Omental fat pad (tissue), 4 donors: ENCODE data around the gene PRICKLE2. TPM values are rescaled to one million over a fixed set of nuclear protein-coding genes. Genes with fewer than 3 reads are reported as not detected.

Source experiments
- ATAC-seq: fragments of 150-250 bp; one replicate; pipeline ENCODE4 v1.9.1; 2016; ENCODE audit warnings: mild to moderate bottlenecking, moderate library complexity; ENCODE audit not compliant: low FRiP score
- DNase-seq: peaks from one replicate; pipeline ENCODE4 v3.0.0-alpha.2; 2019; ENCODE audit warnings: low spot score
- total RNA-seq, 4 donors: library from RNA; depleted of rRNA; stranded (reverse); fragments of >200 nt; gene quantifications; one replicate each; pipeline ENCODE4 v1.1.0, GENCODE V29; 2016
- TF ChIP-seq, protein P1 (sequence below), 3 donors: fragments of 450-650 bp; IDR thresholded peaks; one replicate each; pipeline ENCODE4 v1.5.1; 2016 to 2017; ENCODE audit warnings: antibody characterized with exemption in 3 of 3, mild to moderate bottlenecking in 3 of 3, moderate library complexity in 2 of 3

The PRICKLE2 gene
- total RNA-seq, 4 donors from 2014 or later = 56.1 to 88.4 (median 81.3) TPM

DNA sequence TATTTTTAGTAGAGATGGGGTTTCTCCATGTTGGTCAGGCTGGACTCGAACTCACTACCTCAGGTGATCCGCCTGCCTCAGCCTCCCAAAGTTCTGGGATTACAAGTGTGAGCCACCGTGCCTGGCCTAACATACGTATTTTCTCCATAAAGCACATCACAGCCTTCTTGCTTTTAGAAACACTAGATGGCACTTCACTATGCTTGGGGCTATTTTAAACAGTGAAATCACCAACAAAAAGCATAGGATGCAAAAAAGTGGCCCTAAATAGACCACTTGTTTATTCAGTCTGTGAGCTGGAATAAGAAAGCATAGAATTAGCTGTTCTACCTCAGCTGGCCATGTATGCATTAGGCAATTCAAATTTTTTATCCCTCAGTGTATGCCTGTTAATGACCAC is 46.0 kb downstream of the PRICKLE2 start:
- ATAC-seq = no peak
- TF ChIP-seq, protein P1, sequence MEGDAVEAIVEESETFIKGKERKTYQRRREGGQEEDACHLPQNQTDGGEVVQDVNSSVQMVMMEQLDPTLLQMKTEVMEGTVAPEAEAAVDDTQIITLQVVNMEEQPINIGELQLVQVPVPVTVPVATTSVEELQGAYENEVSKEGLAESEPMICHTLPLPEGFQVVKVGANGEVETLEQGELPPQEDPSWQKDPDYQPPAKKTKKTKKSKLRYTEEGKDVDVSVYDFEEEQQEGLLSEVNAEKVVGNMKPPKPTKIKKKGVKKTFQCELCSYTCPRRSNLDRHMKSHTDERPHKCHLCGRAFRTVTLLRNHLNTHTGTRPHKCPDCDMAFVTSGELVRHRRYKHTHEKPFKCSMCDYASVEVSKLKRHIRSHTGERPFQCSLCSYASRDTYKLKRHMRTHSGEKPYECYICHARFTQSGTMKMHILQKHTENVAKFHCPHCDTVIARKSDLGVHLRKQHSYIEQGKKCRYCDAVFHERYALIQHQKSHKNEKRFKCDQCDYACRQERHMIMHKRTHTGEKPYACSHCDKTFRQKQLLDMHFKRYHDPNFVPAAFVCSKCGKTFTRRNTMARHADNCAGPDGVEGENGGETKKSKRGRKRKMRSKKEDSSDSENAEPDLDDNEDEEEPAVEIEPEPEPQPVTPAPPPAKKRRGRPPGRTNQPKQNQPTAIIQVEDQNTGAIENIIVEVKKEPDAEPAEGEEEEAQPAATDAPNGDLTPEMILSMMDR (IDR thresholded peaks at IDR 0.05) = no peak
- DNase-seq = no peak

DNA sequence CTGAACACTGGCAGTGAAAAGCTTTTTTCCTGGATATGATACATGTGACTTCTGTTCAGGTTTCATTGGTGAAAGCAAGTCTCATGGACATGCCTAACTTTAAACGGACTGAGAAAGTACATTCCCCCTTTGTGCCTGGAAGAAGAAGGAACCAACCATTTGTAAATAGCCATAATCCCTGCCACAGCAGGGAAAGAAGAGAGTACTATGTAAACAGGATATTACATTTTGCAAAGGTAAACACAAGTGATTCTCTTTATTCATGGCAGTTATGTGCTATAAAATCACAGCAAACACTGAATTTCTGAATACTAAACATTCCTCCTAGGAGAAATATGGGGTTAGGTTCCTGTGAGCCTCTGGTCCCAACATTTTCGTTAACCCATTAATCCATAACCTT is 46.8 kb downstream of the PRICKLE2 start:
- TF ChIP-seq, protein P1 (IDR thresholded peaks at IDR 0.05) = no peak
- DNase-seq = no peak
- no peak for ATAC-seq

DNA sequence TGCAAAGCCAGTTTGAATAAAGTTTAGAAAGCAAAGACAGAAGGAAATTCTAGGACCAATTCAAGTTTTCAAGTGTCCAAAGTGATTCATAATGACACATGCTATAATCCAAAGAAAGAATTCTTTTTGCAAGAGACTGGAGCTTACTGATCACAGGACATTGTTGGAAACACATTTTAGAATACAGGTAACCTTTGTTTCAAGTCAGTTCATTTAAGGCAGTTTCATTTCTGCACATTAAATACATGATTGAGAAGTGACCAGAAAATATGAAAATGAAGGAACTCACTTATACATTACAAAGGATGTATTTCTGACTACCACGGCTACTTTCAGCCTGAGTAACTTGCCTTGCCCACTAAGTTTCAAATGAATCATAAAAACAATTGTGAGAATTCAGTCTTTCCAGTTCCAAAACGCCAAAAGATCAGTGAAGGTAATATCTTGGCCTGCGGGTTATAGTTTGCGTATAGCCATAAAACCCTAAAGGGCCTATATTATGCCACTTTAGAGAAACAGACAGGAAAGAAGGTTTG is 48.7 kb downstream of the PRICKLE2 start:
- TF ChIP-seq, protein P1 (IDR thresholded peaks at IDR 0.05) = no peak
- DNase-seq = no peak
- no peak for ATAC-seq

DNA sequence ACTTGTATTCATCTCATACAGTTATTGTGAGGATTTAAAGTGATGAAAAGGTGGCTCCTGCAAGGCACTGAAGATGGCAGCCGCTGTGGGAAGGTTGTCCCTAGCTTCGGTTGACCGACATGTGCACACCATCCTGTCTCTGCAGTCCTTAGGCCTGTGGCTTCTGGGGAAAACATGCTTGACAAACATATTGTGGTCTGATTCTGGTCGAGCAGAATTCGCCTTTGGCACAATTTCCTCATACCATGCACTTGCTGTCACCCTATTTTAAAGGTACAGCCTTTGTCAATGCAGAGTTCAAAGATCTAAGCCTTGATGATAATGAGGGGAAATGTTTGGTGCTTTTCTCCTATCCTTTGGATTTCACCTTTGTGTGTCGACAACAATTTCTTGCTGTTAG is 50.9 kb downstream of the PRICKLE2 start:
- TF ChIP-seq, protein P1 (IDR thresholded peaks at IDR 0.05) = no peak
- ATAC-seq (no peak), DNase-seq (no peak)

DNA sequence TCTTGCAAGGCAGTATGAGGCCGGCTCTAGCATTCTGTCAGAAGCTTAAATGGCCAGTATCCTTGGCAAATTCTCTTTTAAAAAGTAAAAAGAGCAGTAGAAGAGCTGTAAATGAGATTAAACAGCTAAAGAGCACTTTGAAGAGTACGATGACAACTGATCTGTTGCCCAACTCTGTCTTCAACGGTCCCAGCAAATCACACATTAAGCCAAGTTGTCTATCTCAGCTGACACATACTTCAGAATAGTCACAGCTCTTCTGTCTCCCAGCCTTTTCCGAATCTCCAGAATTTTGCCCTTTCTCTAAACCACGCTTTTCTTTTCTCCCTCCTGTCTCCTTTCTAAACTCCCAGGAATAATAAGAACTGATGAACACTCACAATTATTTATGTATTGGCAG is 51.7 kb downstream of the PRICKLE2 start:
- DNase-seq (no peak), ATAC-seq (no peak)
- TF ChIP-seq, protein P1 (IDR thresholded peaks at IDR 0.05) = no peak

DNA sequence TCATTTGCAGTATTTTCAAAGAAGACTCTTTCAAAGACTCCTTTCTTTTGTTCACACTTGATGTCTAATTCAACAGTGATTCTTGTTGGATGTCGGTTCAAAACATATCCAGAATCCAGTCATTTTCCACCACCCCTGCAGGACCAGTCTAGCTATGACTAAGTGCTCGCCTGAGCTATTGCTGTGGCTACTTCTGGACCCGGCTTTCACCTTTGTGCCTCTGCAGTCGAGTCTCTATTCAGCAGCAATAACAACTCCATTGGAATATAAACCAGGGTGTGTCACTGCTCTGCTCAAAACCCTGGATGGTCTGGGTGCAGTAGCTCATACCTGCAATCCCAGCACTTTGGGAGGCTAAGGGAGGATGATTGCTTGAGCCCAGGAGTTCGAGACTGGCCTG is 55.0 kb downstream of the PRICKLE2 start:
- no peak for ATAC-seq
- TF ChIP-seq, protein P1 (IDR thresholded peaks at IDR 0.05) = no peak
- no peak for DNase-seq

DNA sequence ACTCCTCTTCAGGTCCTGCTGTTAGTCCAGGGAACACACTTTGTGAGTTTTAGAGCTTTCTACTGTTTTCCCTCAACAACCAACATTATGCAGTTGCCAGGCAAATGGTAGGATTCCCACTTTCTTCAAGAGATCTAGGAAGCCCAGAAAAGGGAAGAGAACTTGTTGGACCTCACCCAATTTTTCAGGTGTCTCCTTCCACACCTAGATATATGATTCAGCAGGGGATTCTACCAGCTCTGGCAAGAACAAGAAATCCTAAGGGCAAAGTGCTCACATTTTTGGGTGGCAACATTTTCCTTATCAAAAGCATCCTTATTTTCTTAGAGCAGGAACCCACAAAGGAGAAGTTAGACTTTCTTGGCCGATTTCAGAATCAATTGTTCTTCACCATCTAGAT is 57.4 kb downstream of the PRICKLE2 start:
- no peak for ATAC-seq
- TF ChIP-seq, protein P1 (IDR thresholded peaks at IDR 0.05) = no peak
- DNase-seq = no peak
